Fibroblast of skin of left biceps (primary cell): Measurements from ENCODE around the gene BACH2.
"Not testable (repeated sequence)": the region's sequence is repeated elsewhere in the genome, so short reads cannot be mapped to it uniquely, and the experiment has no call there.

Source experiments
- DNase-seq, 2 experiments: peaks; one replicate each; pipeline ENCODE4 v3.0.0-alpha.2; 2013; ENCODE audit warnings: low read depth in 2 of 2

Gene BACH2

DNA sequence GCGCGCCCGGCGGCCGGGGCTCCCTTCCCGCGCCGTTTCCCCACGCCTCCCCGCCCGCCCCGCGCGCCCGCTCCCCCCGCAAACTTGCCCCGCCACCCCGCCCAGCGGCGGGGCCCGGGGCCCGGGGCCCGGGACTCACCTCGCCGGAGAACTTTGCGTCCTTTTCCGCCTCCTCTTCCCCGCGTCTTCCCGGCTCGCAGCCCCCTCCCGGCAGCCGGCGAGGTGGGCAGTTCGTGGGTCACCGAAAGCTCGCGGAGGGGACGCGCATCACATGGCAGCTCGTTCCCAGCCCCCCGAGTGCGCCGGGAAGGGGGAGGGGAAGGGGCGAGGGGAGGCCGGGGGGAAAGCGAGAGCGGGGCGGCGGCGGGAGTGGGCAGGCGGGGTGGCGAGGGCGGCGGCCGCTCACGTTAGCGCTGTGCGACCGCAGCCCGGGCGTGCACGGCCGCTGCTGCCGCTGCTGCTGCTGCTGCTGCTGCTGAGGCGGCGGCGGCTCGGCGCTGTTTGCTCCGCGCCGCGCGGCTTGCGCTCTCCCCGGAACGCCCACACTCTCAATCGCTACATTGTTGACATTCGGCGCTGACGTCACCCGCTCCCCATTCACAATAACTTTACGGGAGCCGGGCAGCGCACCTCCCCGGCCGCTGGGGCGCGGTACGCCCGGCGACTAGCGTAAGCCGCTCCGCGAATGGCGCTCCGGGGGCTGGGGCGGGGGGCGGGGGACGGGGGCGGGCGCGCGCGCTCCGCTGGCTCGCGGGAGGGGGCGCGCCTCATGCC is at the start of gene BACH2:
Gene BACH2, minus strand, starts transcription at position 503 of the 774 bp plus-strand sequence. CDS start 287,999 bp downstream, outside the sequence.
- peak; percentile 78 to 79 for DNase-seq

DNA sequence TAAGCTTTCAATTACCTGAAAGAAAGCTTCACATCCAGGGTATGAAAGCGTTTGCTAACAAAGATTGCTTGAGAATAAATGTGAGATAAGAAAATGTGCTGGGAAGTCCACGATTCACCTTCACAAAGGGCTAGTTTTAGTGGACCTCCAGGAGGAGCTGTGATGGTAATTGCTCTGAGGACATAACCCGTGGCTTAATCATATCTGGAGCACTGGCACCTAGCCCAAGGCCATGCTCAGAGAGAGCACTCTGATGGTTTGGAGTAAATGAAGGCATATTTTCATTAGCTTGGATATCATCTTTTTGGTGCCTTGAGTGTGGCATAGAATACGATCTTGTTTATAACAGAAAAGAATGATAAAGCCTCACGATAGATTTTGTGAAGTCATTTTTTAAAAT is 46.9 kb upstream of the BACH2 start:
- no peak for DNase-seq

DNA sequence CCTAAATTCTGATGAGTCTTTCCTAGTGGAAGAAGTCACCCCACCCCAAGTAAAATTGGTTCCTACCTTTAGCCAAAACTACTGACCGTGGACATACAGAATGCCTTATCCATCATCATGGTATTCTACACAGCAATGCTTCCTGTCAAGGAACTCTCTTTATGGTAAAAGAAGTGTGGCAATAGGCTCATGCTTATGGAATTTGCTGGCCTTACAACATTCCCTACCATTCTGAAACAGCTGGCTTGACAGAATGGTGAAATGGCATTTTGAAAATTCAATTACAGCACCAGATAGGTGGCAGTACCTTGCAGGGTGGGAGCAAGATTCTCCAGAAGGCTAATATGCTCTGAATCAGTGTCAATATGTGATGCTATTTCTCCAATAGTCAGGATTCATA is 41.8 kb upstream of the BACH2 start:
- no peak for DNase-seq

DNA sequence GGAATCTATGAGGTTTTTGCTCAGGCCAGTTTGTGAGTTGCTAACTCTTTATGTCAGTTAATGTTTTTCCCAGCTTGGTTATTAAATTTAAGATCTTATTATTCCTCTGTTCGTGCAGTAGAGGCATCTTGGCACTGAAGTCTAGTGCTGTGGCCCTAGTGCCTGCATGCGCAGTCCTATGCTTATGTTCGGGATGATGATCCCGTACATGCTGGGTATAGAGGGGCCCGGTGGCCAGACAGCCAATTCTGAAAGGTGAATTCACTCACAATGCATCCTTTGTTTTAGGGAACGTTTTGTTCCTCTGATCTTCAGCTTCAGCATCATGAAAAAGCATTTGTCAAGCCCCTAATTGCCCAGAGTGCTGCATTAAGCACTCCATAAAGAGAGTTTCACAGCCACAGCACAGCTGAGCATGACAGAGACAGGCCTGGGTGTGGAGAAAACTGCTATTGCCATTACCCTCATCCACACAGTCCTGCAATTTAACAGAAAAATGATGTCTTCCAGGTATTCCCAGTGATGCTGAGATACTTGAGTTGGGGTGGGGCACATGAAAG is 39.8 kb upstream of the BACH2 start:
- no peak for DNase-seq

DNA sequence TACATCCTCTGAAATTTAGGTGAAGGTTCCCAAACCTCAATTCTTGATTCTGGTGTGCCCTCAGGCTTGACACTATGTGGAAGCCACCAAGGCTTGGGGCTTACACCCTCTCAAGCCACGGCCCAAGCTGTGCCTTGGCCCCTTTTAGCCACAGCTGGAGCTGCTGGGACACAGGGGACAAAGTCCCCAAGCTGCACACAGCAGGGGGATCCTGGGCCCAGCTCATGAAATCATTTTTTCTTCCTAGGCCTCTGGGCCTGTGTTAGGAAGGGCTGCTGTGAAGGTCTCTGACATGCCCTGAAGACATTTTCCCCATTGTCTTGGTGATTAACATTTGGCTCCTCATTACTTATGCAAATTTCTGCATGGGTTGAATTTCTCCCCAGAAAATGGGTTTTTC is 37.3 kb upstream of the BACH2 start:
- DNase-seq: no peak

DNA sequence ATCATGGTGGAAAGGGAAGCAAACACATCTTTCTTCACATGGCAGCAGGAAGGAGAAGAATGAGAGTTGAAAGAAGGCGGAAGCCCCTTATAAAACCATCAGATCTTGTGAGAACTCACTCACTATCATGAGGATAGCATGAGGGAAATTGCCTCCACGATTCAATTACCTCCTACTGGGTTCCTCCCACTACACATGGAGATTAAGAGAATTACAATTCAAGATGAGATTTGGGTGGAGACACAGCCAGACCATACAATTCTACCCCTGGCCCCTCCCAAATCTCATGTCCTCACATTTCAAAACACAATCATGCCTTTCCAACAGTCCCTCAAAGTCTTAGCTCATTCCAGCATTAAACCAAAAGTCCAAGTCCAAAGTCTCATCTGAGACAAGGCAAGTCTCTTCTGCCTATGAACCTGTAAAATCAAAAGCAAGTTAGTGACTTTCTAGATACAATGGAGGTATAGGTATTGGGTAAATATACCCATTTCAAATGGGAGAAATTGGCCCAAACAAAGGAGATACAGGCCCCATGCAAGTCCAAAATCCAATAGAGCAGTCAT is 36.4 kb upstream of the BACH2 start:
- not testable (repeated sequence) for DNase-seq

DNA sequence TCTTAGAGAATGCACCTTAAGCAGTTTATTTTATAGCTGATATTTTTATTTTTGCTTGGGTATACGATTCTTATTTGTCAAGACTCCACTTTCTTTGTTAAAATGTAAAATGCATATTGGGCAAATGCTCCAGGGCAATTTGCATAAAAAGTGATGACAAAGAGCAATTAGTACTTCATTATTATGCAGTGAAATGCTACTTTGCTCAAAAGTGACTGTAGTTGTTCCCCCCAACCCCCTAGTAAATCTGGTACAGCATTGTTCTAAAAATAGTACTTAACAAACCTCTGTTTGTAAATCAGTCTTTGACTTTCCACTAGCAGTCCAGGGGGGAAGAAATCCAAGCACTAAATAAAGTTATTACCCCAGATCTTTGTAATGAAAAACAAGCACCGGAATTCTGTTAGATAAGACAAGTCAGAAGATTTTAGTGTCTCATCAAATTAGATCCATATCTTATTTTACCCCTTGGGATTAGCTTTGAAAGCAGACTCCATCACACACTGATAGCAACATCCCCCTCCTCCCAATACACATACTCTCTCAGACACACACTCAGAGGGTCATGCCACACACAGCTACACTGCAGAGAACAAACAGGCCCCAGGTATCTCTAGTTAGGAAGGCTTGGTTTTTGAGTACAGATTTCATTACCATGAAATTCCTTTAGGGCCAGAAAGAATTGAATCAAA is 32.9 kb upstream of the BACH2 start:
- DNase-seq: no peak

DNA sequence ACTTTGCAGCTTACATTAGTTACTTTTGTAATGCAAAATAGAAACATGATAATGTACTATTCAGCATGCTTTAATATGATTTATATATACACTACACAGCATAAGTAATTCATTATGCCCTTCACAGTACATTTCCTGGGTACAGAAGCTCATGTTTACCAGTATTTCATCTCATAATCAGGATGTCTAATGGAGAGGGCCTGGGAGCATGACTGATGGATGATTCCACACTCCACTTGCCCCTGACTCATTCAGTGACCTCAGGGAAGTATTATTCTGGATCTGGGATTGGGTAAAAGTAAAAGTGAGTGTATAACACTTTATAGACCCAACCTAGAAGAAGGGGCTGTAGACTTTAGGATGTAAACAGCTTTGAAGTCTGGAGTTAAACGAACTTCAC is 31.4 kb upstream of the BACH2 start:
- peak in 1 of 2 experiments; percentile 2 for DNase-seq

DNA sequence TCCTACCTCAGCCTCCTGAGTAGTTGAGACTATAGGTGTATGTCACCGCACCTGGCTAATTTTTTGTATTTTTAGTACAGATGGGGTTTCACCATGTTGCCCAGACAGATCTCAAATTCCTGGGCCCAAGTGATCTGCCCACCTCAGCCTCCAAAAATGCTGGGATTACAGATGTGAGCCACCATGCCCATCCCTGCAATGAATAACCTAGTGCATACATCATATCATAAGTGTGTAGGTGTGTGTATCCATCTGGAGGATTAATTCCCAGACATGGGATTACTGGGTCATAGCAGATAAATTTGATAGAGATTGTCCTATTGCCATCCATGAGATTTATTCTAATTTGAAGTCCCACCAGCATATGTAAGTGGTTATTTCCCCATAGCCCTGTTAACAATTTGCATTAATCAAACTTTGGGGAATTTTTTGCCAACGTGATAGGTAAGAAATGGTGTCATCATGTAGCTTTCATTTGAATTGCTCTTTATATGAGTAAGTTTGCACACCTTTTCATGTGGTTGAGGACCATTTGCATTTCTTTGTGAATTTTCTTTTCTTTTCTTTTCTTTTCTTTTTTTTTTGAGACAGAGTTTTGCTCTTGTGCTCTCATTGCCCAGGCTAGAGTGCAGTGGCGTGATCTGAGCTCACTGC is 29.9 kb upstream of the BACH2 start:
- no peak for DNase-seq

DNA sequence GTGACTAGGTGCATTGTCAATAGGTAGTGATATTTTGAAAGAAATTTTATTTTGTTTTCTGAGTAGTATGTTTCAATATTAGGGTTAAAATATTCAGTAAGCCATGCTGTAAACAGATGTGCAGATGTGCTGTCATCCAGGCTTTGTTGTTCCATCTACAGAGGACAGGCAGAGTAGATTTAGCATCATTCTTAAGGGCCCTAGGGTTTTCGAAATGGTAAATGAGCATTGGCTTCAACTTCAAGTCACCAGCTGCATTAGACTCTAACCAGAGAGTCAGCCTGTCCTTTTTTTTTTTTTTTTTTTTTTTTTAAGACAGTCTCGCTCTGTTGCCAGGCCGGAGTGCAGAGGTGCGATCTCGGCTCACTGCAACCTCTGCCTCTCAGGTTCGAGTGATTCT is 27.1 kb upstream of the BACH2 start:
- no peak for DNase-seq

DNA sequence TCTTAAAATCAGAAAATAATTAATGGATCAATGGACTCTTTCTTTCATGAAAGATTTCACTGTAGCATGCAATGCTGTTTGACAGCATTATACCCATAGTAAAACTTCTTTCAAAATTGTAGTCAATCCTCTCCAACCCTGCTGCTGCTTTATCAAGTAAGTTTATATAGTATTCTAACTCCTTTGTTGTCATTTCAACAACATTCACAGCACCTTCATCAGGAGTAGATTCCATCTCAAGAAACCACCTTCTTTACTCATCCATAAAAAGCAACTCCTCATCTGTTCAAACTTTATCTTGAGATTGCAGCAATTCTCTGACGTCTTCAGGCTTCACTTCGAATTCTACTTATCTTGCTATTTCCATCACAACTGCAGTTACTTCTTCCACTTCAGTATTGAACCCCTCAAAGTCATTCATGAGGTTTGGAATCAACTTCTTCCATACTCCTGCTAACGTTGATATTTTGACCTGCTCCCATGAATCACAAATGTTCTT is 26.4 kb upstream of the BACH2 start:
- DNase-seq: no peak

DNA sequence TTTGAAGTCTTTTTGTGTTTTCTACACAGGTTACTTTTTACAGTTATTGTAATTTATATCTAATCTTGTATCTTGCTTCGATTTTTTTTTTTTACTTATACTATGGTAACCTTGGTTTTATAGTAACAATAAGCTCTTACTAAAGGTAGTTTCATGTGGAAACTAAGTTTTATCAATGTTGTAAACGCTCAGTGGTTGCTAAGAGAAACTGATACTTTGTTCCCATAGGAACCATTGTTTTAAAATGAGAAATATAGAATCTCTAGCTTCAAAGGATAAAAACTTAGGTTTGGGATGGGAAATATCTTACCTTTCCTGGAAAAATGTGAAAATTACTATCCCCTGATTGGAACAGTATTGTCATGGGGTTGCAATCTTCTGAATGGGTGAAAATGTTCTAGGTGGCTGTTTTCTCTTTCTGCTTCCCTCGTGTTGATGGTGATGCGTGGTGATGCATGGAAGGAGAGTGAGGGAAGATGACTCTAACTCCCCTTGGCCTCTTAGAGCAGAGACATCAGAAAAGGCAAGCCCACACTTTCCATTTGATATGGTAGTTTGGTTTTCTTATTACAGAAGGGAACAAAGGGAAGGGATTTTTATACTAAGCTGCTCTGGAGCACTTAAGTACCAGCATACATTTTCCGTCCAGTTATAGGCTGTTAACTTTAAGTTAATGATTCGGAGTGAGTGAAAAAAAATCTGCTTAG is 23.5 kb upstream of the BACH2 start:
- DNase-seq: no peak

DNA sequence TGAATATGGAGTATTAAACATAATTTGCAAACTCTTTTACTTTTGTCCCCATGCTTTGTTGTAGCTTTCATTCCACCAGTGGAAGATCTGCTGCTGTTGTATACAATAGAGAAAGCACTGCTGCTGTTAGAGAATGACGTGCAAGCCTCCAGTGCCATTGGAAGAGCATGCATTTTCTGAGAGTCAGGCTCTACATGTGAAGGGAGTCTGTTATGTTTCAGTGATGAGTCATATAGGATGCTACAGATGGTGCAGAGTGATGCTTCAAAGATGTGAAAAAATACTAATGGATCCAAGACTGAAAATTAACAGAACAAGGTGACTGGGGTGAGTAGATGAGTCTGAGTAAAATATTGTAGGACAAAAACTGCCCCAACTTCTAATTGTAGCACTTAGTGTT is 22.4 kb upstream of the BACH2 start:
- no peak for DNase-seq

DNA sequence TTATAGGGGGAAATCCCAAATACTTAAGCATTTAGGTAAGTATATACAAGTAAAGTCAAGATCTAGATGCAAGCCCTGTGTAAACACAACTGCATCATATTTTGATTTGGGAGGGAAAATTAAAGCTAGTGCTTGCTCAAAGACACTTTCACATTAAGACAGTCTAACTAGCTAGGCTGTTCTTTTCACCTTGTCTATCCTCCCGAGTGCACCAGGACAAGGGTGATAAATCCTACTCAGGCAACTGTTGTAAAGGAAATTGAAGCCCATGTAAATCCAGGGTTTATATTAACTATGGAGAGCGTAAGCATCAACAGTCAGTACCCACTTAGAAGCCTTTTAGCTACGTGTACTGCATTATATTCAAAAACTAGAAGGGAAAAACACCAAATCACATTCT is 19.3 kb upstream of the BACH2 start:
- no peak for DNase-seq

DNA sequence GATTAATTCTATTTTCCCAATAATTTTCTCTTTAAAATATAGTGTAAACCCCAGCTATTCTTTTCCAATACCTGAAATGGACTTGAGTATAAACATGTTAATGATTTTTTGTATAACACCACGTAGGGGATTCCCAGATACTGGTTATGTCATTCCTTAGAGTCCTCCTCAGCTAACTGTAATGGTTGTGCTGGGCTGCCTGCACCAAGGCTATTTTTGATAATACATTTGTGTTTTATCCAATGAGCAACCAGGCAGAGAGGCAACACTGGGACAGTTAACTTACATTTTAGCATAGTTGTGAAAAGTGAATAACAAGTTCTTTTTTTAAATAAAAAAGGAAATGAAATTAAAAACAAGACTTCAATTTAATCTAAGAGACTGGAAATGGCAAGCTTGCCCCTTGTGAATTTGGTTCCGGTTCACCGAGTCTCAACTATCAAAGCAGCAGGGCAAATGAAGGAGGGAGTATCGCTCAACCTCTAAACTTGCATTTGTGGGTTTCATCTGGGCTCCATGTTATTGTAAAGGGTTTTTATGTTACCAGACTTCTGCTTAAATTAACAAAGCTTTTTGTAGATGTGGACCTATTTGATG is 18.8 kb upstream of the BACH2 start:
- DNase-seq: no peak

DNA sequence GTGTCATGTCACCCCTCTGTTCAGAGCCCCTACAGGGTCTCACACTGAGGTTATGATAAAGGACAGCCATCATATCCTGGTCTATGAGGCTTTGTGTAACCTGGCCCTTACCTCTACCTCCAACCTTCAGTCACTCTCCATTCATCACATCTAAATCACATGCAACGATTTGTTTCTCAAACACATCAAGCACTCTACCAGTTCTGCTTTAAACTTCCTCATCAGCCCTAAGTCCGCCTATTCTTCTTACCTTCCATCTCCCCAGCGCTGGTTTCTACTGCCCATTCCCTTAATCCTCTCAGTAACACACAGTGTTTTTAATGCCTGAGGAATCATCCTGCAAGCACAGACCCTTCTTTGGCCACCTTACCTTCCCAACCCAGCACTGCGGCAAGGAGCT is 17.9 kb upstream of the BACH2 start:
- DNase-seq: no peak

DNA sequence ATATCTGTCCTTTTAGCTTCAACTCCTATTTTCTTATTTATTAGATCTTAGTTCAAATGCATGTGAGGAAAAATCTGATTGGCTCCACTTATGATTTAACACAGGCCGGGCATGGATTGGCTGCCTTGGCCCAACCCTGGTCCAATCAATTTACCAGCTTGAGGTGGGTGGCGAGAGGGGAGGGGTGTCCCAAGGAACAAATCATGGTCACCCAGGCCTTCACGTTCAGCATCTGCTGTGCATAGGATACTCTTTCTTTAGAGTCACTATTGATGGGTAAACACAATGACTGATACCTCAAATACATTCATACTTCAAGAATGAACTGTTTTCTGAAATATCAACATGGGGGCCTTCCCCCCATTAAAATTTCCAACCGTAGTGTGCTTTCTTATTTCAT is 14.9 kb upstream of the BACH2 start:
- no peak for DNase-seq

DNA sequence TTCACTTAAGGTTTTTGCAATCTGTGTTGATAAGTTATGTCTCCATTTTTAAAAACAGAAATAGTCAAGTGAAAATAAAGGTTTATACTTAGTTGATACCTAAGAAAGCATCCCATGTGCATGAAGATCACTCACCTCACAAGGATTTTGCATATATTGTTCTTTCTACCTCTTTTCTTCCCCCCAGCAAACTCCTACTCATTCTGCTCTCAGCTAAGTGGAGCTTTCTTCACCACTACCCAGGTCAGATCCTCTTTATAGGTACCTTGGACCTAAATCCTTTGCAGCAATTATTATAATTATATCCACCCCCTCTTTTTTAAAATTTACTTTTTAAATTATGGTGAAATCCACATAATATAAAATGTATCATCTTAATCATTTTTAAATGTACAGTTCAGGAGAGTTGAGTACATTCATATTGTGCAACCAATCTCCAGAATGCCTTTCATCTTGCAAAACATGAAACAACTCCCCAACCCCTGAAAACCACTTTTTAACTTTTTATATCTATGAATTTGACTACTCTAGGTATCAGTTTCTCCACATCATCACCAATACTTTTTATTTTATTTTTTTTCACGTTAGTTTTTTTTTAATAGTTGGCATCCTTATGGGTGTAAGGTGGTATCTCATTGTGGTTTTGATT is 9.3 kb upstream of the BACH2 start:
- no peak for DNase-seq

DNA sequence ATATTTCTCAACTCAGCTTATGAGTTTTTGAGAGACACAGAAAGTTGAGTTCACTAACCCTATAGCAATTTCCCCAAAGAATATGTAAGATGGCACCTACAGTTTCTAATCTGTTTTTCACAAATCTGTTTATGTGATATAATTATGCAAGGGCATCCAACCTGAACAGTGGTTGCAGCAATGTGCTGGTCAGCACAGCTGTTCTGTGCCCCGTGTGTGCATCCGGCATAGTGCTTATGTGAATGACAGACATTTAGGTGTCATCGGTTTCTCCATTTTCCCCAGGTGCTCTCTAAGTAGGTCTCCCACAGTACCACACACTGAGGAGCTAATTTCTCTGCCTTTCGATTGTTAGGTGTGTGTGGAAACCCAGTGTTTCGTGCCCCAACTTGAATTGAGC is 7.7 kb upstream of the BACH2 start:
- DNase-seq: no peak

DNA sequence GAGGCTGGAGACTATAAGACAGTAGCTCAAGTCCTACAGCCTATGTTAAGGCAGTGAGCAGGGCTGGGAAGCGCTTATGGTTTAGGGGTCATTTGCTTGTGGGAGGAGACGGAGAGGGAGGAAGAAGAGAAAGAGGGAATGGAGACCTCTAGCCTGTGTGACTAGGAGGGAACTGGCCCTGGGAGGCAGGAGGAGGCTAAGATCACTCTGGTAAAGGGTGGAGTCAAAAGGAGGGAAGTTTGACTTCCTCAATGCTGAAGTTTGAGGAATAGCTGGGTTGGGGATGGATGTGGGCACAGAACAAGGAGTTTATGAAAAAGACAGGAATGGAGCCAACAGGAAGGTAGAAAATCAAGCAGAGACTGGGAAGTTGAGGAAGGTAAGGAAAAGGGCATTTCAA is 6.4 kb upstream of the BACH2 start:
- DNase-seq: no peak

DNA sequence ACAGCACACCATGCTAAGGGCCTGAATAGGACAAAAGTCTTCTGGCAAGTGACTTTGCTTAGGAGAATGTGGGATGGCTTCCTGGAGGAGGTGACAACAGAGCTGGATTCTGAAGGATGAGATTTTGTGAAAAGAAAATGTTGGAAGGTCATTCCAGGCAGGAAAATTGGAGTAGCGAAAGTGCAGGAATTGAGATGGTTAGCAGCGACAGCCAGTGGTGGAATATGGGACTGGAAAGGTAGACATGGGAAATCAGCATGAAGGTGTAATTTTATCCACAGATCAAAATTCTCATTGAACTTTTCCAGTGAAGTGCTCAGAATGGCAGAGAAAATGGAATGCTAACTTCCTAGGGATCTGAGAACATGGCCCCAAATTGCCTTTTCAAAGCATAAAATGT is 5.7 kb upstream of the BACH2 start:
- DNase-seq: no peak
